Hematopoietic multipotent progenitor cell treated with erythropoietin and hydrocortisone succinate and interleukin-3 and kit ligand, for 6 days (in vitro differentiated cells): ENCODE data around the gene NPIPB13.
"Not testable (repeated sequence)": the region's sequence is repeated elsewhere in the genome, so short reads cannot be mapped to it uniquely, and the experiment has no call there.

Experiments used
- DNase-seq: peaks from one replicate; pipeline ENCODE4 v3.0.0-alpha.2; 2015

The NPIPB13 gene

GRCh38 chr16:30248379-30248778 is at the start of gene NPIPB13:
Gene NPIPB13 (minus strand): TSS chr16:30248479. CDS start chr16:30245573, 2,906 bp downstream.
- DNase-seq, result not testable (repeated sequence)

DNA sequence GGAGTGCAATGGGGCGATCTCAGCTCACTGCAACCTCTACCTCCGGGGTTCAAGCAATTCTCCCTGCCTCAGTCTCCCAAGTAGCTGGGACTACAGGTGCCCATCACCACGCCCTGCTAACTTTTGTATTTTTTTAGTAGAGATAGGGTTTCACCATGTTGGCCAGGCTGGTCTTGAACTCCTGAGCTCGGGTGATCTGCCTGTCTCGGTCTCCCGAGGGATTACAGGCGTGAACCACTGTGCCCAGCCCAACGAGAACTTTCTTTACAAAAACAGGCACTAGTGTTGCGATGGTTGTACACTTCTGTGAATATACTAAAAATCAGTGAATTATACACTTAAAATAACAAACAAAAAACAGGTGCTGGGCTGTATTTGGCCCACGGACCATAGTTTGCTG is 34.1 kb upstream of the NPIPB13 start:
- DNase-seq, result not testable (repeated sequence)

DNA sequence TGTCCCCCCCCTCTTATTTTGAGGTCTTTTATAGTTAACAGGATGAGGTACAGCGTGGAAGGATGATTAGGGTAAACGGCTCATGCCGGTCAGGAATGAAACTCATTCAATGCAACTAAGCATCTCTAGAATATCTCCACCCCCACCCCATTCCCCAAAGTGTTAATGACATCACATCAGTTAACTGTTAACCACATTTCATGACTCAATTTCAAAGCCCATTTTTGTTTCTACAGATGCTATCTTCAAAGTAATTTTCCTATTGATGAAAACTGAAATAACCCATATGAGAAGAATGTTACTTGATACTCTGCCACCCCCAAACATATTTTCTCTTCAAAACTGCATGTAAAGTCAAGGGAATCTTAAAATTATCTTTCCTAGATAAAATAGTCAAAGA is 30.2 kb upstream of the NPIPB13 start:
- DNase-seq, result not testable (repeated sequence)

DNA sequence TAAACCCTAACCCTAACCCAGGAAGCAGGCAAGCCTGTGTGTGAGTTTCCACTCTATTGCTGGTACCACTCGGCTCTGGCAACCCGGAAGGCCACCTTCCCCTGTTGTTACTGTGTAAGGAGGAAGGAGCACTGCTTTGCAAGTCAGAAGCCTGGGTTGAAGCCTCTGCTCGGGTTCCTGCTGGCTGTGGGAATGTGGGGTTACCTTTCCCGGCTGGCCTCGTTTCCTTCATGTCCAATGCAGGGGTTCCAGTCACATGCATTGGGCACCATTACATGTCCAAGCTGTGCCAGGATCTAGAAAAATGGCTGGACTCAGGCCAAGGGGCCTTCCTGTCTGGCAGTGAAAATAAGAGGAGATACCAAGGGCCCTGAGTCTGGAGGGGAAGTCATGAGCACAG is 31.2 kb downstream of the NPIPB13 start:
- not testable (repeated sequence) for DNase-seq

GRCh38 chr16:30211414-30211813 is 36.9 kb downstream of the NPIPB13 start:
- DNase-seq, result not testable (repeated sequence)

GRCh38 chr16:30209032-30209431 is 39.2 kb downstream of the NPIPB13 start:
- DNase-seq, result not testable (repeated sequence)

- DNase-seq, result not testable (repeated sequence)
These were observed 41.1 kb downstream of the NPIPB13 start for GRCh38 chr16:30207063-30207704.

GRCh38 chr16:30206252-30206651 is 42.0 kb downstream of the NPIPB13 start:
- not testable (repeated sequence) for DNase-seq

- DNase-seq, result not testable (repeated sequence)
These were observed 42.6 kb downstream of the NPIPB13 start for GRCh38 chr16:30205541-30206236.

DNA sequence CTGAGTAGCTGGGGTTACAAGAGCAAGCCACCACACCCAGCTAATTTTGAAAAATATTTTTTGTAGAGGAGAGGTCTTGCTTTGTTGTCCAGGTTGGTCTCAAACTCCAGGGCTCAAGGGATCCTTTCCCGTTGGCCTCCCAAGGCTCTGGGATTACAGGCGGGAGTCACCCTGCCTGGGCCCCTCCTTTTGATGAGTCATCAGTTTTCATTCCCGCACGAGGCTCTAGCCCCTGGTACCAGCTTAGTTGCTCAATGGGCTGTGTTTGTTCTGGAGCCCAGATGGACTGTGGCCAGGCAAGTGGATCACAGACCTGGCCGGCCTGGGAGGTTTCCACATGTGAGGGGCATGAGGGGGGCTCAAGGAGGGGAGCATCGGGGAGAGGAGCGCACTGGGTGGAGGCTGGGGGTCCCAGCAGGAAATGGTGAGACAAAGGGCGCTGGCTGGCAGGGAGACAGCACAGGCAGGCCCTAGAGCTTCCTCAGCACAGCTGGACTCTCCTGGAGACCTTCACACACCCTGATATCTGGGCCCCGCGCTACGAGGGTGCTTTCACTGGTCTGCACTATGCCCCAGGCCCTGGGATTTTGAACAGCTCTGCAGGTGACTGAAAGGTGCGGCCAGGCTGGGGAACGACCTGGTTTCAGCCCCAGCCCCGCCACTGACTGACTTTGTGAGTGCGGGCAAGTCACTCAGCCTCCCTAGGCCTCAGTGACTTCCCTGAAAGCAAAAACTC is 48.5 kb downstream of the NPIPB13 start:
- DNase-seq, result not testable (repeated sequence)

GRCh38 chr16:30199049-30199448 is 49.2 kb downstream of the NPIPB13 start, which contains the start of gene SULT1A3:
Gene SULT1A3 (plus strand): TSS chr16:30199255. CDS start chr16:30200729, 1,474 bp downstream.
- not testable (repeated sequence) for DNase-seq
